A549 (cell line): ENCODE measurements around the gene KCNMA1.

Experiments used
- BCL3 ChIP-seq: fragments of >200 bp; sonication (Bioruptor Twin); formaldehyde crosslinking; IDR thresholded peaks from 3 replicates; pipeline ENCODE4 v1.6.1; 2016
- CHD4 ChIP-seq: fragments of 200-600 bp; sonication (generic); IDR thresholded peaks from 2 replicates; pipeline ENCODE4 v1.6.1; 2016; ENCODE audit warnings: antibody characterized with exemption, mild to moderate bottlenecking, borderline replicate concordance
- CTCF ChIP-seq: fragments of >200 bp; sonication (Bioruptor Twin); formaldehyde crosslinking; IDR thresholded peaks from 3 replicates; pipeline ENCODE4 v1.5.1; 2016
- EP300 ChIP-seq, 2 experiments: fragments of >200 bp; sonication (Bioruptor Twin); formaldehyde crosslinking; IDR thresholded peaks; 2 replicates in 1 of 2; 3 replicates in 1 of 2; pipeline ENCODE4 v1.6.1; 2016 to 2017
- ESRRA ChIP-seq: fragments of 150-350 bp; IDR thresholded peaks from 2 replicates; pipeline ENCODE4 v1.6.1; 2014; ENCODE audit warnings: mild to moderate bottlenecking, low read length, borderline replicate concordance
- MAFK ChIP-seq: fragments of 450-650 bp; IDR thresholded peaks from 2 replicates; pipeline ENCODE4 v1.6.1; 2014; ENCODE audit not compliant: partially characterized antibody
- PHF8 ChIP-seq: fragments of 200-600 bp; sonication (generic); IDR thresholded peaks from 2 replicates; pipeline ENCODE4 v1.6.1; 2016; ENCODE audit warnings: low read depth, mild to moderate bottlenecking, antibody characterized with exemption, moderate library complexity, borderline replicate concordance
- POLR2A ChIP-seq: IDR thresholded peaks from 2 replicates; pipeline ENCODE4 v1.6.1; 2012; ENCODE audit warnings: mild to moderate bottlenecking, low read length
- POLR2AphosphoS2 ChIP-seq: conservative IDR thresholded peaks from 2 replicates; pipeline ENCODE4 v1.6.1; 2012; ENCODE audit warnings: low read length, improper control_type of control experiment, inconsistent platforms
- RAD21 ChIP-seq, 2 experiments: fragments of >200 bp in 1 of 2; sonication (Bioruptor Twin) in 1 of 2; formaldehyde crosslinking in 1 of 2; IDR thresholded peaks in 1 of 2; conservative IDR thresholded peaks in 1 of 2; 2 replicates in 1 of 2; 3 replicates in 1 of 2; pipeline ENCODE4 v1.6.1; 2012 to 2018; ENCODE audit warnings: inconsistent platforms in 1 of 2
- REST ChIP-seq: fragments of 200-600 bp; sonication (generic); IDR thresholded peaks from 2 replicates; pipeline ENCODE4 v1.6.1; 2016; ENCODE audit warnings: antibody characterized with exemption, mild to moderate bottlenecking, moderate library complexity
- RFX5 ChIP-seq: fragments of 450-650 bp; IDR thresholded peaks from 2 replicates; pipeline ENCODE4 v1.7.1; 2014; ENCODE audit warnings: antibody characterized with exemption, mild to moderate bottlenecking, moderate library complexity
- RNF2 ChIP-seq: fragments of 200-600 bp; sonication (generic); IDR thresholded peaks from 2 replicates; pipeline ENCODE4 v1.6.1; 2016; ENCODE audit warnings: low read depth, mild to moderate bottlenecking, antibody characterized with exemption, moderate library complexity, borderline replicate concordance
- TP53 ChIP-seq: fragments of 250-450 bp; sonication (Bioruptor Pico); IDR thresholded peaks from 2 replicates; pipeline ENCODE4 v1.5.0; 2021; ENCODE audit warnings: mild to moderate bottlenecking, moderate library complexity

GRCh38 chr10:77233466-77233865 is 404.1 kb downstream of the KCNMA1 start:
- no peak for TF ChIP-seq CTCF
- TF ChIP-seq MAFK = no peak
- no peak for TF ChIP-seq CHD4
- TF ChIP-seq REST = no peak
- no peak for TF ChIP-seq BCL3
- TF ChIP-seq RNF2 = no peak
- TF ChIP-seq RFX5 = no peak
- no peak for TF ChIP-seq RAD21 (conservative IDR thresholded peaks at IDR 0.05 in 1 of 2, IDR thresholded peaks at IDR 0.05 in 1 of 2)
- TF ChIP-seq EP300 (IDR thresholded peaks at IDR 0.05) = no peak
- no peak for TF ChIP-seq TP53 (CRISPR knock-in tag)
- no peak for TF ChIP-seq PHF8
- TF ChIP-seq ESRRA = no peak
- no peak for TF ChIP-seq POLR2A
- no peak for TF ChIP-seq POLR2AphosphoS2
